ENCODE data around the gene APOC3. TPM values are rescaled to one million over a fixed set of nuclear protein-coding genes. Genes with fewer than 3 reads are reported as not detected.
A peak's percentile ranks its signal among the peaks of the same experiment; 100 is the strongest.
"Not testable (repeated sequence)": the region's sequence is repeated elsewhere in the genome, so short reads cannot be mapped to it uniquely, and the experiment has no call there.

Gene APOC3
- total RNA-seq, 2 donors from 2014 or later, result not detected

- intact Hi-C loops (cut with DNase I, micrococcal nuclease), result no loop called here
- no peak for ATAC-seq
- no peak for DNase-seq
Measured at GRCh38 chr11:116826751-116827431, 2.8 kb upstream of the APOC3 start.

- no peak for ATAC-seq
- intact Hi-C loops (cut with DNase I, micrococcal nuclease), result no loop called here
- DNase-seq, result no peak
Measured at GRCh38 chr11:116827461-116827860, 2.2 kb upstream of the APOC3 start.

GRCh38 chr11:116828632-116829524 lies 829 bp upstream of the APOC3 start:
- ATAC-seq (no peak), DNase-seq (no peak)
- intact Hi-C loops (cut with DNase I, micrococcal nuclease), result no loop called here

GRCh38 chr11:116830184-116830912 lies 641 bp downstream of the APOC3 start:
- DNase-seq (no peak), ATAC-seq (no peak)
- intact Hi-C loops (cut with DNase I, micrococcal nuclease), result no loop called here

GRCh38 chr11:116831790-116832349 lies 2.2 kb downstream of the APOC3 start:
- DNase-seq (no peak), ATAC-seq (no peak)
- intact Hi-C loops (cut with DNase I, micrococcal nuclease), result no loop called here

- DNase-seq (no peak), ATAC-seq (peak; percentile 23)
- intact Hi-C loops (cut with DNase I, micrococcal nuclease), result no loop called here
Measured at GRCh38 chr11:116832350-116833290, 2.9 kb downstream of the APOC3 start.

GRCh38 chr11:116833491-116833815 lies 3.7 kb downstream of the APOC3 start:
- ATAC-seq (no peak), DNase-seq (no peak)
- intact Hi-C loops (cut with DNase I, micrococcal nuclease), result no loop called here

GRCh38 chr11:116833816-116834534 lies 4.3 kb downstream of the APOC3 start:
- no peak for DNase-seq
- intact Hi-C loops (cut with DNase I, micrococcal nuclease), result no loop called here
- ATAC-seq, result no peak

GRCh38 chr11:116834535-116835041 lies 4.9 kb downstream of the APOC3 start:
- intact Hi-C loops (cut with DNase I, micrococcal nuclease); ATAC-seq; DNase-seq: not testable (repeated sequence)

- intact Hi-C loops (cut with DNase I, micrococcal nuclease), result no loop called here
- ATAC-seq (no peak), DNase-seq (no peak)
Measured at GRCh38 chr11:116835042-116835772, 5.5 kb downstream of the APOC3 start.

GRCh38 chr11:116835791-116836631 lies 6.3 kb downstream of the APOC3 start:
- ATAC-seq, result peak; percentile 88
- intact Hi-C loops (cut with DNase I, micrococcal nuclease), result no loop called here

GRCh38 chr11:116836632-116836991 lies 6.9 kb downstream of the APOC3 start:
- intact Hi-C loops (cut with DNase I, micrococcal nuclease), result no loop called here
- ATAC-seq, result no peak
- DNase-seq, result no peak

More at GRCh38 chr11:116835791-116836631, 6.3 kb downstream of the APOC3 start:
- DNase-seq, result peak; percentile 77 to 87

- ATAC-seq, result no peak
- no peak for DNase-seq
- intact Hi-C loops (cut with DNase I, micrococcal nuclease), result no loop called here
Measured at GRCh38 chr11:116837231-116838091, 7.8 kb downstream of the APOC3 start, which contains the start of gene APOA1. APOA1 (minus strand) TSS chr11:116837622; CDS start chr11:116837387, 235 bp downstream.

GRCh38 chr11:116838321-116839084 lies 8.8 kb downstream of the APOC3 start:
- ATAC-seq, result peak; percentile 38
- intact Hi-C loops (cut with DNase I, micrococcal nuclease), result no loop called here

More at GRCh38 chr11:116838321-116839084, 8.8 kb downstream of the APOC3 start:
- DNase-seq, result no peak
